HepG2 (cell line): ENCODE results near the gene ARL16. TPM values are rescaled to one million over a fixed set of nuclear protein-coding genes. Genes with fewer than 3 reads are reported as not detected.
A peak's percentile ranks its signal among the peaks of the same experiment; 100 is the strongest.

ENCODE experiments used
- BATF2 ChIP-seq: sonication (generic); formaldehyde crosslinking; IDR thresholded peaks from 2 replicates; pipeline ENCODE4 v1.8.0; 2022; ENCODE audit warnings: mild to moderate bottlenecking, missing genetic modification reagents, moderate library complexity
- FOXK2 ChIP-seq: fragments of 450-650 bp; IDR thresholded peaks from 2 replicates; pipeline ENCODE4 v1.6.1; 2016
- HMGA1 ChIP-seq: sonication (generic); formaldehyde crosslinking; conservative IDR thresholded peaks from 2 replicates; pipeline ENCODE4 v1.4.0; 2020; ENCODE audit warnings: missing genetic modification reagents
- HNF4G ChIP-seq, 2 experiments: sonication (generic) in 1 of 2; formaldehyde crosslinking in 1 of 2; IDR thresholded peaks; 2 replicates each; pipeline versions ENCODE4 v1.4.0 to v1.6.1; 2011 to 2020; ENCODE audit warnings: borderline replicate concordance in 2 of 2, low read depth in 2 of 2, mild to moderate bottlenecking in 2 of 2, low read length in 1 of 2, missing genetic modification reagents in 1 of 2, moderate library complexity in 1 of 2
- HNRNPL ChIP-seq: fragments of 200-400 bp; formaldehyde crosslinking; IDR thresholded peaks from 2 replicates; pipeline ENCODE4 v1.6.1; 2017; ENCODE audit warnings: mild to moderate bottlenecking, low read depth, low read length
- LCORL ChIP-seq, 2 experiments: fragments of 450-650 bp in 1 of 2; sonication (generic) in 1 of 2; formaldehyde crosslinking in 1 of 2; IDR thresholded peaks; 2 replicates each; pipeline versions ENCODE4 v1.5.0 to v1.6.1; 2017 to 2020; ENCODE audit warnings: antibody characterized with exemption in 1 of 2, missing genetic modification reagents in 1 of 2
- RORA ChIP-seq: sonication (generic); formaldehyde crosslinking; IDR thresholded peaks from 2 replicates; pipeline ENCODE4 v1.5.0; 2020; ENCODE audit warnings: mild to moderate bottlenecking, missing genetic modification reagents, moderate library complexity
- SOX6 ChIP-seq, 2 experiments: fragments of 450-650 bp in 1 of 2; sonication (generic) in 1 of 2; formaldehyde crosslinking in 1 of 2; IDR thresholded peaks; 2 replicates each; pipeline versions ENCODE4 v1.4.0 to v1.6.1; 2017 to 2020; ENCODE audit warnings: antibody characterized with exemption in 1 of 2, mild to moderate bottlenecking in 1 of 2, missing genetic modification reagents in 1 of 2
- SRSF4 ChIP-seq: fragments of 200-400 bp; formaldehyde crosslinking; IDR thresholded peaks from one replicate; pipeline ENCODE4 v1.6.1; 2018; ENCODE audit warnings: mild to moderate bottlenecking, low read depth, low read length, moderate library complexity; ENCODE audit not compliant: poor library complexity, severe bottlenecking
- ZBTB4 ChIP-seq: sonication (generic); formaldehyde crosslinking; IDR thresholded peaks from 2 replicates; pipeline ENCODE4 v1.4.0; 2020; ENCODE audit warnings: missing genetic modification reagents, mild to moderate bottlenecking, borderline replicate concordance
- ZNF543 ChIP-seq: sonication (generic); formaldehyde crosslinking; IDR thresholded peaks from 2 replicates; pipeline ENCODE4 v1.4.0; 2020; ENCODE audit warnings: mild to moderate bottlenecking, missing genetic modification reagents
- ZNF773 ChIP-seq: sonication (generic); formaldehyde crosslinking; IDR thresholded peaks from 2 replicates; pipeline ENCODE4 v1.4.0; 2020; ENCODE audit warnings: missing genetic modification reagents, borderline replicate concordance
- polyA plus RNA-seq, 8 experiments: library from polyadenylated mRNA; depleted of rRNA in 3 of 8; stranded (reverse) in 7 of 8; unstranded in 1 of 8; fragments of >200 nt; fragmentation: Illumina TruSeq in 4 of 8; extraction: Trizol in 4 of 8; gene quantifications; 2 replicates each; pipeline versions ENCODE4 v1.2.1 to v1.2.3, GENCODE V29; 2011 to 2016; ENCODE audit warnings: low read depth in 4 of 8, missing spikeins in 1 of 8, mixed read lengths in 1 of 8; ENCODE audit not compliant: insufficient read depth in 1 of 8
- total RNA-seq, 5 experiments: library from RNA; depleted of rRNA; stranded (reverse); fragments of >200 nt; fragmentation: Illumina TruSeq; extraction: Trizol; gene quantifications; 2 replicates each; pipeline ENCODE4 v1.2.3, GENCODE V29; 2016; ENCODE audit warnings: low read depth in 1 of 5
- TF ChIP-seq, protein P1 (sequence below), 2 experiments: sonication (generic) in 1 of 2; formaldehyde crosslinking in 1 of 2; IDR thresholded peaks; 2 replicates each; pipeline versions ENCODE4 v1.6.1 to v1.9.0; 2014 to 2022; ENCODE audit warnings: antibody characterized with exemption in 1 of 2, borderline replicate concordance in 1 of 2, inconsistent platforms in 1 of 2, low read depth in 1 of 2, missing genetic modification reagents in 1 of 2
- TF ChIP-seq, protein P2 (sequence below): sonication (generic); formaldehyde crosslinking; IDR thresholded peaks from 2 replicates; pipeline ENCODE4 v1.9.0; 2021; ENCODE audit warnings: missing genetic modification reagents, borderline replicate concordance

Gene ARL16
- total and polyA plus RNA-seq, 2 of the 13 experiments (the other 11 are each of a cell fraction or from before 2014, with no cell fraction given), result 20.8 to 30.8 TPM

GRCh38 chr17:81727324-81728031, 43.9 kb upstream of the ARL16 start (continued):
- TF ChIP-seq, protein P1, sequence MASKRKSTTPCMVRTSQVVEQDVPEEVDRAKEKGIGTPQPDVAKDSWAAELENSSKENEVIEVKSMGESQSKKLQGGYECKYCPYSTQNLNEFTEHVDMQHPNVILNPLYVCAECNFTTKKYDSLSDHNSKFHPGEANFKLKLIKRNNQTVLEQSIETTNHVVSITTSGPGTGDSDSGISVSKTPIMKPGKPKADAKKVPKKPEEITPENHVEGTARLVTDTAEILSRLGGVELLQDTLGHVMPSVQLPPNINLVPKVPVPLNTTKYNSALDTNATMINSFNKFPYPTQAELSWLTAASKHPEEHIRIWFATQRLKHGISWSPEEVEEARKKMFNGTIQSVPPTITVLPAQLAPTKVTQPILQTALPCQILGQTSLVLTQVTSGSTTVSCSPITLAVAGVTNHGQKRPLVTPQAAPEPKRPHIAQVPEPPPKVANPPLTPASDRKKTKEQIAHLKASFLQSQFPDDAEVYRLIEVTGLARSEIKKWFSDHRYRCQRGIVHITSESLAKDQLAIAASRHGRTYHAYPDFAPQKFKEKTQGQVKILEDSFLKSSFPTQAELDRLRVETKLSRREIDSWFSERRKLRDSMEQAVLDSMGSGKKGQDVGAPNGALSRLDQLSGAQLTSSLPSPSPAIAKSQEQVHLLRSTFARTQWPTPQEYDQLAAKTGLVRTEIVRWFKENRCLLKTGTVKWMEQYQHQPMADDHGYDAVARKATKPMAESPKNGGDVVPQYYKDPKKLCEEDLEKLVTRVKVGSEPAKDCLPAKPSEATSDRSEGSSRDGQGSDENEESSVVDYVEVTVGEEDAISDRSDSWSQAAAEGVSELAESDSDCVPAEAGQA (IDR thresholded peaks at IDR 0.05; ENCODE audit: low read depth), result peak; percentile 84
- TF ChIP-seq, protein P1 (CRISPR knock-in tag; IDR thresholded peaks at IDR 0.05; ENCODE audit: borderline replicate concordance), result peak; percentile 91
- TF ChIP-seq HMGA1 (no peak), RORA (CRISPR knock-in tag) (peak; percentile 66; the same call in 1 of the 2 replicates), BATF2 (CRISPR knock-in tag) (peak; percentile 98), ZNF543 (CRISPR knock-in tag) (peak; percentile 96; the same call in 1 of the 2 replicates), FOXK2 (peak; percentile 6; the same call in 1 of the 2 replicates), SOX6 (IDR thresholded peaks at IDR 0.05) (no peak), SOX6 (CRISPR knock-in tag; IDR thresholded peaks at IDR 0.05) (peak; percentile 84), ZBTB4 (CRISPR knock-in tag) (peak; percentile 80; the same call in 1 of the 2 replicates), LCORL (IDR thresholded peaks at IDR 0.05) (peak; percentile 22; the same call in 1 of the 2 replicates), LCORL (CRISPR knock-in tag; IDR thresholded peaks at IDR 0.05) (peak; percentile 70; the same call in 1 of the 2 replicates), HNRNPL (peak; percentile 81; the same call in 1 of the 2 replicates), ZNF773 (peak; percentile 98), HNF4G (IDR thresholded peaks at IDR 0.05; ENCODE audit: borderline replicate concordance, low read depth, low read length) (peak; percentile 47; the same call in 1 of the 2 replicates), HNF4G (CRISPR knock-in tag; IDR thresholded peaks at IDR 0.05; ENCODE audit: borderline replicate concordance, low read depth) (0 out of 2 replicates have a peak, but pooled peaks have one; percentile 77), SRSF4 (no peak)
- TF ChIP-seq, protein P2, sequence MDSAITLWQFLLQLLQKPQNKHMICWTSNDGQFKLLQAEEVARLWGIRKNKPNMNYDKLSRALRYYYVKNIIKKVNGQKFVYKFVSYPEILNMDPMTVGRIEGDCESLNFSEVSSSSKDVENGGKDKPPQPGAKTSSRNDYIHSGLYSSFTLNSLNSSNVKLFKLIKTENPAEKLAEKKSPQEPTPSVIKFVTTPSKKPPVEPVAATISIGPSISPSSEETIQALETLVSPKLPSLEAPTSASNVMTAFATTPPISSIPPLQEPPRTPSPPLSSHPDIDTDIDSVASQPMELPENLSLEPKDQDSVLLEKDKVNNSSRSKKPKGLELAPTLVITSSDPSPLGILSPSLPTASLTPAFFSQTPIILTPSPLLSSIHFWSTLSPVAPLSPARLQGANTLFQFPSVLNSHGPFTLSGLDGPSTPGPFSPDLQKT, result peak; percentile 79; the same call in 1 of the 2 replicates
